Measurements from ENCODE around the gene MCTP1. TPM values are rescaled to one million over a fixed set of nuclear protein-coding genes. Genes with fewer than 3 reads are reported as not detected.

MCTP1 gene
- total RNA-seq, 4 donors from 2014 or later = 28.7 to 117 (median 48.2) TPM

GRCh38 chr5:95175106-95175505 is 109.8 kb downstream of the MCTP1 start:
- H3K27me3 ChIP-seq = no peaks in the 10 kb centered on the region
- H3K9me3 ChIP-seq = peaks cover 0 to 5% (median 0%) of the 10 kb centered on the region in 4 donors
- TF ChIP-seq EP300 (IDR thresholded peaks at IDR 0.05) (no peak), POLR2A (IDR thresholded peaks at IDR 0.05) (no peak), CTCF (IDR thresholded peaks at IDR 0.05) (no peak)
- no peak overlapping the region for H3K4me3 ChIP-seq
- peaks cover 0 to 10% (median 0%) of the 10 kb centered on the region in 4 donors for H3K4me1 ChIP-seq
- no peak for DNase-seq (ENCODE audit: low spot score in 2 of 2)
- WGBS, 2 donors = 35 to 49% methylated on average over 3 of the region's 3 CpGs
- no peaks in the 10 kb centered on the region for H3K36me3 ChIP-seq
- no peak overlapping the region for H3K27ac ChIP-seq

GRCh38 chr5:95172659-95173058 is 112.2 kb downstream of the MCTP1 start:
- Histone ChIP-seq H3K4me1 (peaks cover 0 to 10% (median 0%) of the 10 kb centered on the region in 4 donors), H3K9me3 (peaks cover 0 to 9% (median 0%) of the 10 kb centered on the region in 4 donors), H3K27me3 (no peaks in the 10 kb centered on the region), H3K36me3 (no peaks in the 10 kb centered on the region), H3K4me3 (no peak overlapping the region), H3K27ac (no peak overlapping the region)
- TF ChIP-seq POLR2A (IDR thresholded peaks at IDR 0.05) (no peak), EP300 (IDR thresholded peaks at IDR 0.05) (no peak), CTCF (IDR thresholded peaks at IDR 0.05) (no peak)
- no peak for DNase-seq (ENCODE audit: low spot score in 2 of 2)

GRCh38 chr5:95164861-95165260 is 120.0 kb downstream of the MCTP1 start:
- 91 to 93% methylated on average over 2 of the region's 2 CpGs for WGBS, 2 donors
- no peak overlapping the region for H3K4me3 ChIP-seq
- H3K27me3 ChIP-seq = no peaks in the 10 kb centered on the region
- TF ChIP-seq POLR2A (IDR thresholded peaks at IDR 0.05) (no peak), CTCF (IDR thresholded peaks at IDR 0.05) (no peak), EP300 (IDR thresholded peaks at IDR 0.05) (no peak)
- no peaks in the 10 kb centered on the region for H3K36me3 ChIP-seq
- no peak for DNase-seq (ENCODE audit: low spot score in 2 of 2)
- H3K27ac ChIP-seq = no peak overlapping the region
- H3K9me3 ChIP-seq = peaks cover 0 to 2% (median 0%) of the 10 kb centered on the region in 4 donors
- peaks cover 0 to 13% (median 0%) of the 10 kb centered on the region in 4 donors for H3K4me1 ChIP-seq

GRCh38 chr5:95163079-95163478 is 121.8 kb downstream of the MCTP1 start:
- DNase-seq (ENCODE audit: low spot score in 2 of 2) = no peak
- Histone ChIP-seq H3K27ac (no peak overlapping the region), H3K4me3 (no peak overlapping the region), H3K27me3 (no peaks in the 10 kb centered on the region), H3K36me3 (no peaks in the 10 kb centered on the region), H3K9me3 (no peaks in the 10 kb centered on the region), H3K4me1 (peaks cover 0 to 13% (median 0%) of the 10 kb centered on the region in 4 donors)
- no peak for TF ChIP-seq EP300 (IDR thresholded peaks at IDR 0.05)
- TF ChIP-seq POLR2A (IDR thresholded peaks at IDR 0.05) = no peak
- no peak for TF ChIP-seq CTCF (IDR thresholded peaks at IDR 0.05)

GRCh38 chr5:95162231-95162992 is 122.5 kb downstream of the MCTP1 start:
- no peak for TF ChIP-seq CTCF (IDR thresholded peaks at IDR 0.05)
- no peak for TF ChIP-seq POLR2A (IDR thresholded peaks at IDR 0.05)
- no peak for TF ChIP-seq EP300 (IDR thresholded peaks at IDR 0.05)
- H3K36me3 ChIP-seq = no peaks in the 10 kb centered on the region
- H3K27ac ChIP-seq = no peak overlapping the region
- no peaks in the 10 kb centered on the region for H3K27me3 ChIP-seq
- H3K4me3 ChIP-seq = no peak overlapping the region
- H3K9me3 ChIP-seq = no peaks in the 10 kb centered on the region
- H3K4me1 ChIP-seq = peaks cover 0 to 13% (median 0%) of the 10 kb centered on the region in 4 donors
- DNase-seq (ENCODE audit: low spot score in 2 of 2) = no peak

Data from tibial nerve (tissue), 4 donors.